HG02588 (cell line): ENCODE measurements around the gene NRG3.

Experiments used
- ATAC-seq: cut with Tn5 transposase; IDR thresholded peaks from one replicate; pipeline ENCODE4 v1.9.1; 2021; ENCODE audit warnings: mild to moderate bottlenecking, moderate library complexity; ENCODE audit not compliant: unreplicated experiment

Gene NRG3

GRCh38 chr10:82874671-82875070 is 999.7 kb downstream of the NRG3 start:
- ATAC-seq = no peak

GRCh38 chr10:82880776-82881290 is 1005.8 kb downstream of the NRG3 start:
- no peak for ATAC-seq

GRCh38 chr10:82882722-82883121 is 1007.7 kb downstream of the NRG3 start:
- no peak for ATAC-seq

GRCh38 chr10:82883603-82884002 is 1008.6 kb downstream of the NRG3 start:
- ATAC-seq = no peak

GRCh38 chr10:82887488-82887887 is 1012.5 kb downstream of the NRG3 start:
- ATAC-seq = no peak

GRCh38 chr10:82888809-82889455 is 1013.9 kb downstream of the NRG3 start:
- no peak for ATAC-seq

GRCh38 chr10:82889728-82890127 is 1014.7 kb downstream of the NRG3 start:
- no peak for ATAC-seq

- no peak for ATAC-seq
These were observed 1015.6 kb downstream of the NRG3 start for GRCh38 chr10:82890573-82890972.

- no peak for ATAC-seq
These were observed 1033.1 kb downstream of the NRG3 start for GRCh38 chr10:82908096-82908495.

GRCh38 chr10:82908751-82909150 is 1033.8 kb downstream of the NRG3 start:
- no peak for ATAC-seq

- ATAC-seq = no peak
These were observed 1035.3 kb downstream of the NRG3 start for GRCh38 chr10:82910301-82910700.

- no peak for ATAC-seq
These were observed 1039.7 kb downstream of the NRG3 start for GRCh38 chr10:82914655-82915136.

GRCh38 chr10:82916941-82917340 is 1041.9 kb downstream of the NRG3 start:
- no peak for ATAC-seq

GRCh38 chr10:82918022-82918421 is 1043.0 kb downstream of the NRG3 start:
- ATAC-seq = no peak

GRCh38 chr10:82922046-82922445 is 1047.1 kb downstream of the NRG3 start:
- peak; percentile 45 for ATAC-seq

GRCh38 chr10:82922755-82923154 is 1047.8 kb downstream of the NRG3 start:
- ATAC-seq = no peak

GRCh38 chr10:82924711-82925110 is 1049.7 kb downstream of the NRG3 start:
- ATAC-seq = no peak

- peak; percentile 69 for ATAC-seq
These were observed 1050.6 kb downstream of the NRG3 start for GRCh38 chr10:82925547-82925946.

- ATAC-seq = no peak
These were observed 1057.5 kb downstream of the NRG3 start for GRCh38 chr10:82932451-82932850.

- ATAC-seq = no peak
These were observed 1059.4 kb downstream of the NRG3 start for GRCh38 chr10:82934429-82934828.

GRCh38 chr10:82934947-82935346 is 1060.0 kb downstream of the NRG3 start:
- no peak for ATAC-seq

- ATAC-seq = no peak
These were observed 1063.3 kb downstream of the NRG3 start for GRCh38 chr10:82938331-82938730.
